NOMO-1 (cell line): ENCODE data around the gene CDIPT.

Experiments
- DNase-seq, 2 experiments: peaks; one replicate each; lab custom pipeline; 2025; ENCODE audit not compliant: unreplicated experiment in 2 of 2; lab: John Stamatoyannopoulos, UW

The CDIPT gene

DNA sequence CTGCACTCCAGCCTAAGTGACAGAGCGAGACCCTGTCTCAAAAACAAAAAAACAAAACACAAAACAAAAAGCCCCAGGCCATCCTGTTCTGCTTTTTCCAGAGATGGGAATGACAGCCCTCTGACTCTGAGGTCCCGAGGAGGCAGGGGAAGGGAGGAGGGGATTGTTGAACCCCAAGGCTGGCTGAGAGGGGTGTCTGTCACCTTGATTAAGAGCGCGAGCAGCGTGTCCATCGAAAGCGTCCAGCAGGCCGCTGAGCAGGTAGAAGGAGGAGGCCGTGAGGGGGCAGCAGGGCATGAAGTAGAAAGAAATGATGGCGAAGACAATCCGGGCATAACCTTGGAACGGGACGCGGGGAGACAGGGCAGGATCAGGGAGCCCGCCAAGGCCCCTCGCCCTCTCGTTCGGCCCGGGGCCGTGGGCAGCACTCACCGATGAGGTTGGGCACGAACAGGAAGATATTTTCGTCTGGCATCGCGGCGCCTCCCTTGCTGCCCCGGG is 593 bp downstream of the CDIPT start:
- DNase-seq: peak in 1 of 2 experiments; percentile 19

DNA sequence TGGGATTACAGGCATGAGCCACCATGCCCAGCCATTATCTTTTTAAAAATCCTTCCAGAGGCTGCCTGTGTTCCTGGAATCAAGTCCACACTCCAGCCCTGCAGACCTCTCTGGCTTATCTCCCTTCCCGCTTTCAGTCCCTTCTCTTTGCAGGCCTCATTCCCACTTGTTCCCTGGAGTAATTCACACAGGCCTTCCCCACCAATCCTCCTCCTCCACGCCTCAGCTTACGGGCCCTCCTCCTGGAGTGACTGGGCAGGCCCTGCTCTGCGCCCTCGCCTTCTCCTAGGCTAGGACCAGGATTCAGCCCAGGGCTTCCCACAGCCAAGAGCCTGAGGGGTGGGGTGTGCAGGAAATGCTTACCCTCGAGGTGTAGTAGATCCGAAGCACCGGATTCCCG is 2.8 kb downstream of the CDIPT start:
- no peak for DNase-seq

GRCh38 chr16:29858974-29859373 is 4.1 kb downstream of the CDIPT start:
- no peak for DNase-seq

GRCh38 chr16:29858149-29858849 is 4.7 kb downstream of the CDIPT start:
- no peak for DNase-seq

DNA sequence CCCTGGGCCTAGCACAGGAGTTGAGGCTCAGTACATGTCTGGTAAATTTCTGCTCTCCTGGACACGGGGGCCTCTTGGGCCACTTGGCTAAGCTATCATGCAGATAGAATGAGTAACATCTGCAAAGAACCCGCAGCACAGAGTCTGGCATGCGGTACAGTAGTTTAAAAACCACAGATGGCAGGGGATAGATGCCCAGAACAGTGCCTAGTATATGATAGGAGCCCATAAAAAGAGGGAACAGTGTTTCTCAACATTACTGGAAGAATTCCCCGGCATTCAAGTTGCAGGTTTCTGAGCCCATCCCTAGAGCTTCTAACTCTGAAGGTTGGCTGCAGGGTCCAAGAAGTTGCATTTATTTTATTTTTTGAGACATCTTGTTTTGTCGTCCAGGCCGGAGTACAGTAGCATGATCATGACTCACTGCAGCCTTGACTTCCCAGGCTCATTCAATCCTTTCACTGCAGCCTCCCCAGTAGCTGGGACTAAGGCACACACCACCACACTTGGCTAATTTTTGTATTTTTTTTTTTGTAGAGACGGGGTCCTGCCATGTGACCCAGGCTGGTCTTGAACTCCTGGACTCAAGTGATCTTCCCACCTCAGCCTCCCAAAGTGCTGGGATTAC is 5.8 kb downstream of the CDIPT start:
- DNase-seq: no peak

DNA sequence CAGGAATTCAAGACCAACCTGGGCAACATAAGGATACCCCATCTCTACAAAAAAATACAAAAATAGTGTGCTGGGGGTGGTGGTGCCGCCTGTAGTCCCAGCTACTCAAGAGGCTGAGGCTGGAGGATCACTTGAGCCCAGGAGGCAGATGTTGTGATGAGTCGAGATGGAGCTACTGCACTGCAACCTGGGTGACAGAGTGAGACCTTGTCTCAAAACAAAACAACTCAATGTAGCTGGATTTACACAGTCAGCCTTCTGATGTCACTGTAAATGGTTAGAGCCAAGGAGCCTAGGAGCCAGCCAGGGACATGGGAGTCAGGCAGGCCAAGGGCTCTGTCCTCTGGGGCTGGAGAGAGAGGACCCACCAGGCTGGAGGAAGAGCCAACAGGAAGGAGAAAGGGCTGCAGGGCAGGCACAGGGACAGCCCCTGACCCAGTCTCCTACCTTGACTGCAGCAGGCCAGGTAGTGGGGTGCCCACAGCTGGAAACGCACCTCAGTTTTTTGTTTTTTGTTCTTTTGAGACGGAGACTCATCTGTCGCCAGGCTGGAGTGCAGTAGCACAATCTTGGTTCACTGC is 8.4 kb downstream of the CDIPT start:
- no peak for DNase-seq

DNA sequence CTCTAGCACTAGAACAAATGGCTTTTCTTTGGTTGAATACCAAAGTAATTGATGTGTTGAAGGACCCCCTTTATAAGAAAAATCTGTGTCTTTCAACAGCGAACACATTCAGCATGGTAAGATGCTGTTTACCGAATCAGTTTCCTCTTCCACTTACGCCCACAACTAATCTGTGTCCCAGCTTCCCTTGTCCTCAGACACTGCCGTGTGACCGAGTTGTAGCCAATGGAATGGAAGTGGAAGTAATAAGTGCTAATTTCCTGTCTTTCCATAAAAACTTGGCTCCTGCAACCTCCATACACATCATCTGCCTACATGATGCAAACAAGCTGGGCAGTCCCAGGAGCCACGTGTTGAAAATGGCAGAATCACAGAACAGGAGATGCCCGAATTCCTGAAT is 10.4 kb downstream of the CDIPT start:
- DNase-seq: no peak

GRCh38 chr16:29850998-29851397 is 12.0 kb downstream of the CDIPT start:
- no peak for DNase-seq

GRCh38 chr16:29849505-29849904 is 13.5 kb downstream of the CDIPT start:
- DNase-seq: no peak

DNA sequence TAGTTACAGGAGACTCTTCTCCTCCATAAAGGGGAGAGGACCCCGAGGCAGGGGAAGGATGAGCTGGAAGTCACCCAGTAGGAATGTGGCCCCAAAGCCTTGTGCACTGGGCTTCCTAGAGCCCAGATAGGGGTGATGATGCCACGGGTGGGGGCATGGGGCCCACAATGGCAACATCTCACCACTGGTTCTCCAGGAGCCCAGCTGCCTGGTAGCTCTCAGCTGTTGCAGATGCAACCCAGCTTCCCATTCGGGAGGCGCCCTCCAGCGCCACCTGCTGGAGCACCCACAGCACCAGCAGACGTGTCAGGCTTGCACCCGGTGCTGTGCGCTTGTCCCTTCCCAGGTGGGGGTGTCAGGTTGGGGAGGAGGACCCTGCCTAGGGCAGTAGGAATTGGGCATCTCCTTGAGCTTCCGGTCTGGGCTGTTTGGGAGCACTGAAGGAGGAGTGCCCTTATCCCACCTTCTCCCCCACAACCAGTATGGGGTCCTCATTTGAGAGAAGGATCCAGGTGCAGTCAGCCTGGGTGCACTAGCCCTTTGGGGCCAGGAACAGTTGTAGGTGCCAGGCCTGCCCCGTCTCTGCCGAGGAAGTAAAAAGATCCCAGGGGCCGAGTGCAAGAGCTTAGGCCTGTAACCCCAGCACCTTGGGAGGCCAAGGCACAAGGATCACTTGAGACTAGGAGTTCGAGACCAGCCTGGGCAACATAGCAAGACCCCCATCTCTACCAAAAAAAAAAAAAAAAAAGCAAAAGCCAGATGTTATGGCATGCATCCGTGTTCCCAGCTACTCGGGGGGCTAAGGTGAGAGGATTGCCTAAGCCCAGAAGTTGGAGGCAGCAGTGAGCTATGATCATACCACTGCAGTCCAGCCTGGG is 14.4 kb downstream of the CDIPT start:
- DNase-seq: peak; percentile 16 to 43

- DNase-seq: no peak
Observed at GRCh38 chr16:29845656-29846055, 17.4 kb downstream of the CDIPT start.

- DNase-seq: no peak
Observed at GRCh38 chr16:29844575-29845331, 18.3 kb downstream of the CDIPT start.

- no peak for DNase-seq
Observed at GRCh38 chr16:29843931-29844330, 19.1 kb downstream of the CDIPT start.

- no peak for DNase-seq
Observed at GRCh38 chr16:29842732-29843346, 20.2 kb downstream of the CDIPT start.

DNA sequence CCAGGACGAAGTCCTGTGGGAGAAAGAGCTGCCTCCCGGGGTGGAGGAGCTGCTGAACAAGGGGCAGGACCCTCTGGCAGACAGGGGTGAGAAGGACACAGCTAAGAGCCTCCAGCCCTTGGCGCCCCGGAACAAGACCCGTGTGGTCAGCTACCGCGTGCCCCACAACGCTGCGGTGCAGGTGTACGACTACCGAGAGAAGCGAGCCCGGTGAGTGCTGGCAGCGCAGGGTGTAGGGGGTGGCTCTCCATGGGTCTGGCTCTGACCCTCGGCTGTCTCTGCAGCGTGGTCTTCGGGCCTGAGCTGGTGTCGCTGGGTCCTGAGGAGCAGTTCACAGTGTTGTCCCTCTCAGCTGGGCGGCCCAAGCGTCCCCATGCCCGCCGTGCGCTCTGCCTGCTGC is 21.4 kb downstream of the CDIPT start:
- DNase-seq: no peak

DNA sequence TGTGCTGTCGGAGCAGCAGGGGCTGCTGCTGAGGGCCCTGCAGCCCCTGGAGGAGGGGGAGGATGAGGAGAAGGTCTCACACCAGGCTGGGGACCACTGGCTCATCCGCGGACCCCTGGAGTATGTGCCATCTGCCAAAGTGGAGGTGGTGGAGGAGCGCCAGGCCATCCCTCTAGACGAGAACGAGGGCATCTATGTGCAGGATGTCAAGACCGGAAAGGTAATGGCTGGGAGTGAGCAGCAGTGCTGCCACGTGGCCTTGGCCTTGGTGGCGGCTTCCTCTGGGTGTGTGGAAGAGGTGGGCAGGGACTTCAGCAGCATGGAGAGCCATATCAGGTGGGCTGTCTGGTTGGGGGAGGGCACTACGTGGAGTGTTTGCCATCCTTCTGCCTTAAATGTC is 22.8 kb downstream of the CDIPT start:
- no peak for DNase-seq

GRCh38 chr16:29839822-29840221 is 23.2 kb downstream of the CDIPT start:
- DNase-seq: no peak

DNA sequence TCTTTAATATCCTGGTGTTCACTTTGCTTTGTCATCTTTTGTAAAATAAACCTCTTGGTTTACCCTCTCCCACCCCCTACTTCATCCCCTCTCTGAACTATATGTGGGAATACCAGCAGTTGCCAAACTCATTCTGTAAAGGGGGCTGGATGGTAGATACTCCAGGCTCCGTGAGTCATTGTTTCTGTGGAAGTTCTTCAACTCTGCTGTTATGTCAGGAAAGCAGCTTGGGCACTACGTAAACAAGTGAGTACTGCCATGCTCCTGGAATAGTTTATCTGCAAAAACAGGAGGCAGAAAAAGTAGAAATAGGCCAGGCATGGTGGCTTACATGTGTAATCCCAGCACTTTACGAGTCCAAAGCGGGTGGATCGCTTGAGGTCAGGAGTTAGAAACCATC is 25.2 kb downstream of the CDIPT start:
- no peak for DNase-seq

GRCh38 chr16:29836623-29837022 is 26.4 kb downstream of the CDIPT start:
- DNase-seq: no peak

GRCh38 chr16:29835926-29836325 is 27.1 kb downstream of the CDIPT start:
- DNase-seq: no peak
